HG03045 (cell line): ENCODE results near the gene KIAA0930.

Experiments used
- ATAC-seq: cut with Tn5 transposase; IDR thresholded peaks from one replicate; pipeline ENCODE4 v1.9.1; 2021; ENCODE audit warnings: mild to moderate bottlenecking, moderate library complexity; ENCODE audit not compliant: unreplicated experiment

Gene KIAA0930

GRCh38 chr22:45238957-45239680 is 1.6 kb downstream of the KIAA0930 start:
- no peak for ATAC-seq

GRCh38 chr22:45238076-45238956 is 2.4 kb downstream of the KIAA0930 start:
- no peak for ATAC-seq

- ATAC-seq, result no peak
Measured at GRCh38 chr22:45237065-45237990, 3.4 kb downstream of the KIAA0930 start.

GRCh38 chr22:45235851-45236342 is 4.8 kb downstream of the KIAA0930 start:
- ATAC-seq, result peak; percentile 2

- peak; percentile 63 for ATAC-seq
Measured at GRCh38 chr22:45235101-45235777, 5.5 kb downstream of the KIAA0930 start.

GRCh38 chr22:45233827-45234226 is 6.9 kb downstream of the KIAA0930 start:
- ATAC-seq, result no peak

- ATAC-seq, result no peak
Measured at GRCh38 chr22:45233386-45233785, 7.3 kb downstream of the KIAA0930 start.

- ATAC-seq, result no peak
Measured at GRCh38 chr22:45231293-45231692, 9.4 kb downstream of the KIAA0930 start.

GRCh38 chr22:45230026-45230721 is 10.5 kb downstream of the KIAA0930 start:
- ATAC-seq, result no peak

GRCh38 chr22:45229181-45229580 is 11.5 kb downstream of the KIAA0930 start:
- no peak for ATAC-seq

- no peak for ATAC-seq
Measured at GRCh38 chr22:45228401-45228754, 12.3 kb downstream of the KIAA0930 start.

- ATAC-seq, result no peak
Measured at GRCh38 chr22:45227645-45228400, 12.9 kb downstream of the KIAA0930 start.

GRCh38 chr22:45226503-45227186 is 14.0 kb downstream of the KIAA0930 start:
- ATAC-seq, result no peak

GRCh38 chr22:45225732-45226502 is 14.8 kb downstream of the KIAA0930 start:
- no peak for ATAC-seq

- no peak for ATAC-seq
Measured at GRCh38 chr22:45224988-45225731, 15.5 kb downstream of the KIAA0930 start.

GRCh38 chr22:45224331-45224730 is 16.4 kb downstream of the KIAA0930 start:
- no peak for ATAC-seq
